ENCODE measurements around the gene RBM39.
"Not testable (repeated sequence)": the region's sequence is repeated elsewhere in the genome, so short reads cannot be mapped to it uniquely, and the experiment has no call there.

- not testable (repeated sequence) for TF ChIP-seq CTCF, EP300, POLR2A (IDR thresholded peaks at IDR 0.05)
These were observed 19.5 kb upstream of the RBM39 start for GRCh38 chr20:35761548-35761947.

Measured in tibial nerve (tissue), 4 donors.